Colonic mucosa (tissue), 4 donors: ENCODE measurements around the gene COL23A1. TPM values are rescaled to one million over a fixed set of nuclear protein-coding genes. Genes with fewer than 3 reads are reported as not detected.

Experiments
- DNase-seq: peaks from one replicate; pipeline ENCODE4 v3.0.0-alpha.2; 2020
- H3K27ac ChIP-seq: fragments of 200-600 bp; one replicate; pipeline ENCODE4 v1.8.0; 2021
- H3K27me3 ChIP-seq: fragments of 200-600 bp; one replicate; pipeline ENCODE4 v1.8.0; 2021
- H3K36me3 ChIP-seq: fragments of 200-600 bp; one replicate; pipeline ENCODE4 v1.8.0; 2021
- H3K4me1 ChIP-seq: fragments of 200-600 bp; one replicate; pipeline ENCODE4 v1.8.0; 2021; ENCODE audit warnings: mild to moderate bottlenecking
- H3K4me3 ChIP-seq: fragments of 200-600 bp; one replicate; pipeline ENCODE4 v1.8.0; 2021
- H3K9ac ChIP-seq, 2 donors: one replicate each; pipeline ENCODE4 v1.7.0; 2013; ENCODE audit warnings: control low read depth in 2 of 2, low read depth in 2 of 2, low read length in 2 of 2
- H3K9me3 ChIP-seq: fragments of 200-600 bp; one replicate; pipeline ENCODE4 v1.8.0; 2021
- intact Hi-C: fragments of 100-400 bp; cut with DNase I; formaldehyde crosslinking; loops from one replicate; pipeline ENCODE4 v1.14.1; 2022
- total RNA-seq, 2 donors: library from RNA; stranded (reverse); fragmentation: NEBNext Ultra II Directional in 1 of 2; extraction: Animal tissue kit (Norgen Biotek cat#: 25700) in 1 of 2; gene quantifications; one replicate each; pipeline ENCODE4 v1.2.1, GENCODE V29; 2021
- TF ChIP-seq, protein P1 (sequence below): fragments of 200-600 bp; IDR thresholded peaks from one replicate; pipeline ENCODE4 v1.8.0; 2022; ENCODE audit warnings: antibody characterized with exemption, mild to moderate bottlenecking
- donor health status: healthy.
- donor health status: DM: no; HTN: no; CAD: no.
- donor health status: DM: no; HTN: no; CAD: no.

COL23A1 gene
- total RNA-seq, 2 donors from 2014 or later: 0.37 to 0.49 TPM

DNA sequence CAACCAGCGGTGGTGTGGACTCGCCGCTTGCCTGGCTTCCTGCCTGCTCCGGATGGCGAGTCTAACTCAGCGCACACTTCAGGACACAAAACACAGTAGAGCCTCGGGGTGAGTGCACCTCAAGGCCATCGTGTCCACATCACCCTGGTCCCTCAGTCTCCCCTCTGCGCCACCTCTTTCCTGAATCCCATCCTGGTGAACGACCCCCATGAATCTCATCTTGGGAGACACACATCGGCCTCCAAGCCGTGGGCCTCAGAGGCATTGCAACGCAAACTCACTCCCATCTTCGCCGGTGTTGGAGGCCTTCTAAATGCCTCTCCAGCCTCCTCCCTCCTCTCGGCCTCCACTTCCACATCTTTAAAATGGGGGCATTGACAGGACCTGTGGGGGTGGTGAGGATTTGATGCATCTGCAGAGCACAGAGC is 124.3 kb downstream of the COL23A1 start:
- Histone ChIP-seq H3K9me3 (no peaks in the 10 kb centered on the region), H3K27ac (no peak overlapping the region), H3K36me3 (no peaks in the 10 kb centered on the region), H3K4me3 (no peak overlapping the region), H3K9ac (no peak overlapping the region), H3K27me3 (no peaks in the 10 kb centered on the region), H3K4me1 (no peaks in the 10 kb centered on the region)
- TF ChIP-seq, protein P1, sequence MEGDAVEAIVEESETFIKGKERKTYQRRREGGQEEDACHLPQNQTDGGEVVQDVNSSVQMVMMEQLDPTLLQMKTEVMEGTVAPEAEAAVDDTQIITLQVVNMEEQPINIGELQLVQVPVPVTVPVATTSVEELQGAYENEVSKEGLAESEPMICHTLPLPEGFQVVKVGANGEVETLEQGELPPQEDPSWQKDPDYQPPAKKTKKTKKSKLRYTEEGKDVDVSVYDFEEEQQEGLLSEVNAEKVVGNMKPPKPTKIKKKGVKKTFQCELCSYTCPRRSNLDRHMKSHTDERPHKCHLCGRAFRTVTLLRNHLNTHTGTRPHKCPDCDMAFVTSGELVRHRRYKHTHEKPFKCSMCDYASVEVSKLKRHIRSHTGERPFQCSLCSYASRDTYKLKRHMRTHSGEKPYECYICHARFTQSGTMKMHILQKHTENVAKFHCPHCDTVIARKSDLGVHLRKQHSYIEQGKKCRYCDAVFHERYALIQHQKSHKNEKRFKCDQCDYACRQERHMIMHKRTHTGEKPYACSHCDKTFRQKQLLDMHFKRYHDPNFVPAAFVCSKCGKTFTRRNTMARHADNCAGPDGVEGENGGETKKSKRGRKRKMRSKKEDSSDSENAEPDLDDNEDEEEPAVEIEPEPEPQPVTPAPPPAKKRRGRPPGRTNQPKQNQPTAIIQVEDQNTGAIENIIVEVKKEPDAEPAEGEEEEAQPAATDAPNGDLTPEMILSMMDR: no peak
- intact Hi-C loops: no loop called here
- no peak for DNase-seq

DNA sequence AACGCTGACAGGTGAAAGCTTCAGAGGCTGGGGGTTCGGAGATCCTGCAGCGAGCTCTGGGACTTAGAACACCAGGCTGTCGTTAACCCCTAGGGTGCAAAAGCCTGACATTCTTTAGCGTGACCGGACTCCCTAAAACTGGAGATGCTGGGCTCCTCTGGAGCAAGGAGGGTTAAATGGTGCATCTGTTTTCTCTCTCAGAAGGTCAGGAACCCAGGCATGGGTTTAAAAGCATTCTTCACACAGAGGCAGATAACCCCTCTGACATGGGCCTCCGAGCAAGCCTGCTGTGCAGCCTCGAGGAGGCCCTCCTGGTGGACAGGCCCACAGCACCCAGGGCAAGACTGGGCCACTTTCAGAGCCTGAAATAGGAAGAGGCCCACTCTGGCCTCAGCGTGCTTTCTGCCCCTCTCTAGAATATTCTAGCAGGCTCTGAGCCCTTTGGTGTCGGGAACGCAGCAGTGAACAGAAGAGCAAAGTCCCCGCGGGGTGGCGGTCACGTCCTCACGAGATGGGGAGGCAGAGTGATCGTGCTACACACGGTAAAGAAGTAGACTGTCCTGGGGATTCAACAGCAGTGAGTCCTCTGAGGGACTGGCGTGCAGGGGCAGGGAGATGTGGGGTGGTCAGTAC is 124.8 kb downstream of the COL23A1 start:
- DNase-seq: no peak
- no peak overlapping the region for H3K27ac ChIP-seq
- no peaks in the 10 kb centered on the region for H3K36me3 ChIP-seq
- no peaks in the 10 kb centered on the region for H3K4me1 ChIP-seq
- no peak overlapping the region for H3K4me3 ChIP-seq
- no peaks in the 10 kb centered on the region for H3K9me3 ChIP-seq
- intact Hi-C loops: no loop called here
- TF ChIP-seq, protein P1: no peak
- no peak overlapping the region for H3K9ac ChIP-seq
- no peaks in the 10 kb centered on the region for H3K27me3 ChIP-seq

- Histone ChIP-seq H3K36me3 (no peaks in the 10 kb centered on the region), H3K27ac (no peak overlapping the region), H3K4me3 (no peak overlapping the region), H3K9me3 (no peaks in the 10 kb centered on the region), H3K9ac (no peak overlapping the region), H3K27me3 (no peaks in the 10 kb centered on the region), H3K4me1 (no peaks in the 10 kb centered on the region)
- TF ChIP-seq, protein P1: no peak
- no peak for DNase-seq
- intact Hi-C loops: no loop called here
These were observed 125.7 kb downstream of the COL23A1 start for GRCh38 chr5:178464431-178465048.

DNA sequence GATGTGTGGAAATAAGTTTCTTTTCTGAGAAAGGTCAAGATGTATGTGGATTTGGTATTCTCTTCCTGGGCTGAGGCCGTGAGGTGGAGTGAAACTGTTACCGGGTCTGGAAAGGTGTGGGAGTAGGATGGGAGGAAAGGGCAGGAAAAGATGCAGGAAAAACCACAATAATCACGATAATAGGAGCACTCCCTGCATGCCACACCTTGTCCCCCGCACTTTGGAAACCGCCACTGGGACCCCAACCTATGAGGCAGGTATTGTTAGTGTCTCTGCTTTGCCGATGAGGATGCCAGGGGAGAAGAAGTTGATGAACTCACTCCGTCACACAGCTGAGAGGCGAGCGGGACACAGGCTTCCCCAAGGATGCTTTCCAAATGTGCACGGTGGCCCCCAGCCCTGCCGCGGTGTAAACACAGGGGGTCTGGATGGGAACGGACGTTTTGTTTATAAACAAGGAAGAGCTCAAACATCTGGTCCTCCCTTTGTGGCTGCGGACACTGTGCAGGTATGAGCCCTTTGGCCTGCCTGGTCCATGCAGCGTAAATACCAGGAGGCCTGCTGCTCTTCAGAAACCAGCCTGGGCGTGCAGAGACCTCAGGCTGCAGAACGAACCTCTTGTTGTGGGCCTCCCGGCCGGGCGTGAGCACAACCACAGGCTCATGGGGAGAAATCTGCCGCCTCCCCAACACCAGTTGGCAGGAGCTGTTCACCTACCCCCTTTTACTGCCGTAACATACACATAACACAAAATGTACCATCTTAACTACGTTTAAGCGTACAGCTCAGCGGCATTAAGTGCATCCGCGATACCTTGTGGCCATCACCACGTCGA is 126.7 kb downstream of the COL23A1 start:
- Histone ChIP-seq H3K9me3 (no peaks in the 10 kb centered on the region), H3K9ac (no peak overlapping the region), H3K4me1 (no peaks in the 10 kb centered on the region), H3K27ac (no peak overlapping the region), H3K36me3 (no peaks in the 10 kb centered on the region), H3K4me3 (no peak overlapping the region), H3K27me3 (no peaks in the 10 kb centered on the region)
- no peak for DNase-seq
- TF ChIP-seq, protein P1: no peak
- intact Hi-C loops: no loop called here

GRCh38 chr5:178462816-178463215 is 127.4 kb downstream of the COL23A1 start:
- intact Hi-C loops: no loop called here
- H3K9ac ChIP-seq: no peak overlapping the region
- H3K9me3 ChIP-seq: no peaks in the 10 kb centered on the region
- H3K4me3 ChIP-seq: no peak overlapping the region
- H3K36me3 ChIP-seq: no peaks in the 10 kb centered on the region
- DNase-seq: no peak
- no peaks in the 10 kb centered on the region for H3K4me1 ChIP-seq
- H3K27ac ChIP-seq: no peak overlapping the region
- H3K27me3 ChIP-seq: no peaks in the 10 kb centered on the region
- TF ChIP-seq, protein P1: no peak
